HG03457 (cell line): ENCODE measurements around the gene CDC42BPA.
"Not testable (repeated sequence)": the region's sequence is repeated elsewhere in the genome, so short reads cannot be mapped to it uniquely, and the experiment has no call there.

Experiments
- ATAC-seq: cut with Tn5 transposase; IDR thresholded peaks from one replicate; pipeline ENCODE4 v1.9.1; 2021; ENCODE audit warnings: moderate number of reproducible peaks; ENCODE audit not compliant: unreplicated experiment

CDC42BPA gene

DNA sequence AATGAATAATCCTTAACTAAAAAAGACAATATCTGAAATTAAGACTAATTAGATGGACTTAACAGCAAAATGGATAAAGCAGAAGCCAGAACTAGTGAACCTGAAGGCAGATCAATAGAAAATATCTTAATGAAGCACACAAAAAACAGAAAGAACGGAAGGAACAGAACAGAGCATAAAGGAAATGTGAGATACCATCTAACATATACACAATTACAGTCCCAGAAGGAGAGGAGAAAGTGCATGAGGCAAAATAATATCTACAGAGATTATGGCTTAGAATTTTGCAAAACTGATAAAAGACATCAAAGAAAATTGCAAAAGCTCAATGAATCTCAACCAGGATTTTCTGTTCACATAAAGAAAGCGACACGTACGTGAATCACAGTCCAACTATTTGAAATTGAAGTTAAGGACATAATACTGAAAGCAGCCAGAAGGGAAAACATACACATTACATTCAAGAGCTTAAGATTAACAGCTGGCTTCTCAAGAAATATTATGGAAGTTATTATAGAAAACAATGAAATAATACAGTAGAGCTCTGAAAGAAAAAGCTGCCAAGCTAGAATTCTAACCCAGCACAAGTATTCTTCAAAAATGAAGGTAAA lies 182.0 kb downstream of the CDC42BPA start:
- ATAC-seq: no peak

DNA sequence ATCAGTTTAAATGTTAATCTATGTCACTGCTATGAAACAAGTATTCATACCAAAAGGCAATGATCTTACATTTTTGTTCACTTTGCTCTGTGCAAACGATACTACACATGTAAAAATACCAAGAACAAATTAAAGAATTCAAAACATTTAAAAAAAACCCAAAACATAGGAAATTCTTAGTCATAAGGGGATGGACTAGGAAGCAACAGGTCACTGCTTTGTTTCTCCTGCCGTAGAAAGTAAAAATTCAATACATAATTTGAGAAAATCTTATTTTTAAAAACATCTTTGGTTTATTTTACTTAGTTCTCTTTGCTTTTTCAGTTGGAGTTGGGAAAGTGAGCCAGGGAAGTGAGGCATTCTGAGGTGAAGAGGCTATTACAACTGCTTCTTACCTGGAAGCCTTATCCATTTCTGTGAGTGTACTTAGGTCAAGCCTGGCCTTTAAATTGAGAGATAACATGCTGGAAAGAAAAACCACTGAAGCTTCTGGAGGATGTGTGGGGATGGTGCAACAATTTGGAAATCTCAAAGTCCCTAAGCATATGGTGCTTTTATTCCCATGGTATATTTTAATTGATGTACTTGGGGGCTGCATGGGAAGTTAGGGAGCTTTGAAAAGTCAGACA lies 183.5 kb downstream of the CDC42BPA start:
- ATAC-seq: no peak

DNA sequence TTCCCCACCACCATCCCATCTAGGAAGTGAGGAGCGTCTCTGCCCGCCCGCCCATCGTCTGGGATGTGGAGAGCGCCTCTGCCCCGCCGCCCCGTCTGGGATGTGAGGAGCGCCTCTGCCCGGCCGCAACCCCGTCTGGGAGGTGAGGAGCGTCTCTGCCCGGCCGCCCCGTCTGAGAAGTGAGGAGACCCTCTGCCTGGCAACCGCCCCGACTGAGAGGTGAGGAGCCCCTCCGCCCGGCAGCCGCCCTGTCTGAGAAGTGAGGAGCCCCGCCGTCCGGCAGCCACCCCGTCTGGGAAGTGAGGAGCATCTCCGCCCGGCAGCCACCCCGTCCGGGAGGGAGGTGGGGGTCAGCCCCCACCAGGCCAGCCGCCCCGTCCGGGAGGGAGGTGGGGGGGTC lies 185.6 kb downstream of the CDC42BPA start:
- ATAC-seq: not testable (repeated sequence)

DNA sequence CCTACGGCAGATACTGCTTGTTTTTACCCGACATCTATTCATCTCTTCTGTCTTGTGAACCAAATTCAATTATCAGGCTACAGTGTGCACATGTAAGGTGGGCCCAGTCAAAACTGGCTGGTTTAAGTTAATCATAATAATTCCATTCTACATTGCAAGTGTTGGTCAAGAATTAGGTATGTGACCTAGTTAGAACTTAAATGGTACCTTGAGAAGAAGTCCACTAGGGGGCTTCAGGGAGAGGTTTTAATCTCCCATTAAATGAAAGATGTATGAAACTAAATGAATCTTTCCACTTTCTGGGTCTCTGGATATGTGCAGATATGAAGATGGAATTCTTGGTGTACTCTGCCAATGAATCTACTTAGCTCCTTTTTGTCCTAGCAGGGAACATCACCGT lies 187.1 kb downstream of the CDC42BPA start:
- ATAC-seq: no peak

DNA sequence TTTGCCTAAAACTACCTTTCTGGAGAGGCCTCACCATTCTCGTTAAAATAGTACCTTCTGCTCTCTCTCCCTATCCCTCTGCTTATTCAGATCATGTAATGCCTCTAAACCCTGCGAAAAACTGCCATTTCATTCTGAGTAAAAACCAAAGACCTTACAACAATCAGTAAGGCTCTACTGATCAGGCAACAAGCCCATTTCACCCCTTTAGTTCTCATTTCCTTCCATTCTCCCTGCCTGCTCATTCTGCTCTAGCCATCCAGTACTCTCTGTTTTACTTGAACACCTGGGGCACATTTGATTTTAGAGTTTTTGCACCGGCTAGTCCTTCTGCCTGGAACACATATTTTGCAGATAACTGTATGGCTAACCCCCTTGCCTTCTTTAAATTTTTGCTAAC lies 190.4 kb downstream of the CDC42BPA start:
- ATAC-seq: no peak

DNA sequence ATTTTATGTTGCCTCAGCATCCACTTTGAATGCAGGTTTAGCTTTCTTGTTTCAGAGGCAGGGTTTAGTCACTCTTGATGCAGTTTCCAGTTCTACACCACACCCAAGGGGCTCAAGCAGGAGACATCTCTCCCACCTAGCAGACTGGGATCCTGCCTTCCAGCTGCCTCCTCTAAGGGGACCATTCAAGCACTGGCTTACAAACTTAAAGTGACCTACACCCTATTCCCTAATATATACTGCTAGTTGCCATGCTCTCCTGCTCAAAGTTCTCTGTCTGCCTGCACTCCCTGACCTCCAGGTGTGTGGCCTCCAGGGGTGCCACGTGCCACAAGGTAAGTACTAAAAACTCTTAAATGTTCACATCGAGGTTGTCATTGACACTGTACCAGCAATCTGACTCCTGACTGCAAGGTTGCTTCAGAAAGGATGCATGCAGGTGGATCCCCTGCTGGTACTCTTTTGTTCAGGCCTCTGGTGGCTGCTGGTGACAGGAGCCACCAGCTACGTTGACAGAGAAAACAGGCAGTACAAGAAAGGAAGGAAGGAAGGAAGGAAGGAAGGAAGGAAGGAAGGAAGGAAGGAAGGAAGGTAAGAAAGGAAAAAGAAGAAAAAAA lies 192.3 kb downstream of the CDC42BPA start:
- no peak for ATAC-seq

DNA sequence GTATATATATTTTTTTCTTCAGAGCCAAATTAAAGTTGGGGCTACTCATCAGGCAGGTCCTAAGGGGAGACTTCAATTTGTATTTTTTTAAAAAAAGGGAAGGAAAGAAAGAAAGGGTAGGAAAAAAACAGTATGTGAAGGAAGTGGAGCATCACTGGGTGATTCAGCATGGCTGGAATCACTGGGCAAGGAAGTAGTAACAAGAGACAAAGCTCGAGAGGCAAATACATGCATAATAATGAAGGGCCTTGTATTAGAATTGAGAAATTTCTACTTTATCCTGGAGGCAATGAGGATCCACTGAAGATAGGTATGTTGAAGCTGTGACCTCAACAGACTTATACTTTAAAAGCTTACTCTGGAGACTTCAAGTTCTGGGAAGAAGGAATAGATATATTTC lies 193.8 kb downstream of the CDC42BPA start:
- no peak for ATAC-seq

DNA sequence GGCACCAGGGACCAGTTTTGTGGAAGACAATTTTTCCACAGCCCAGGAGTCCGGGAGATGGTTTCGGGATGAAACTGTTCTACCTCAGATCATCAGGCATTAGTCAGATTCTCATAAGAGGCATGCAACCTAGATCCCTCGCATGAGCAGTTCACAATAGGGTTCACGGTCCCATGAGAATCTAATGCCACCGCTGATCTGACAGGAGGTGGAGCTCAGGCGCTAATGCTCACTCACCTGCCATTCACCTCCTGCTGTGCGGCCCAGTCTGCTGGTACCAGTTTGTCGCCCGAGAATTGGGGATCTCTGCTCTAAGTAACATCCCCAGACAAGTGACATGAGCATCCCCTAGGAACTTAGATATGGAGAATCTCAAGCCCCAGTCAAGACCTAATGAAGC lies 197.5 kb downstream of the CDC42BPA start:
- no peak for ATAC-seq

DNA sequence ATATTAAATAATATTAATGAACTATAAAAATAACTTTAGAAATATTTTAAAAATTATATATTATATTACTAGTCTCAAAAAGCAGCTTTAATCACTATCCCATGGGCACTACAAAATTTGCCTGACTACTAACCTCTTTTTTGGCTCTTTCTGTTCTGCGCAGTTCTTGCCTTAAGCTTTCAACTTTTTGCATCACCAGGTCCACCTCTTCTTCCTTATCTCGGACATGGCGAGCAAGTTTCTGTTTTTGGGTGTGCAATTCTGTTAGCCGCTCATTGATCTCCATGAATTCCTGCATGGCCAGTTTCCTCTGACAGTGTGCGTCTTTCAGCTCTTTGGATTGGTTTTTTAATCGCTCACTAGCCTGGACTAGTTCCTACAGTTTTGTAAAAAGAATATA lies 205.8 kb downstream of the CDC42BPA start:
- ATAC-seq: no peak

DNA sequence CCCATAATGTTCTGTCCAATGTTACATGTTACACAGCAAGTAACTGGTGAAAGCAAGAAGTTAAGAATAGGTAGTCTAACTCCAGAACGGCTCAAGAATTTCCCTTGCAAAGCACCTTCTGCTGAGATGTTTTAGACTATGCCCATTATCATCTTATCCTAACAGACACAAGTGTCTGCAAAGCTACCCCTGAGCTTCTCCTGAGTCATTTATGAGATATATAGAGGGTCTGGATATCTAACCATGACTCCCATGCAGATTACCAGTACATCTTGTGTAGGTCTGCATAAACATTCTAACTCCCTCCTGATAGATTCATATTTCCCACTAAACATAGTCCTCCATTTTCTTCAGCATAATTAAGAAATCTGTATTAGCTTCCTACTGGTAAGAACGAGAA lies 206.5 kb downstream of the CDC42BPA start:
- ATAC-seq: no peak

DNA sequence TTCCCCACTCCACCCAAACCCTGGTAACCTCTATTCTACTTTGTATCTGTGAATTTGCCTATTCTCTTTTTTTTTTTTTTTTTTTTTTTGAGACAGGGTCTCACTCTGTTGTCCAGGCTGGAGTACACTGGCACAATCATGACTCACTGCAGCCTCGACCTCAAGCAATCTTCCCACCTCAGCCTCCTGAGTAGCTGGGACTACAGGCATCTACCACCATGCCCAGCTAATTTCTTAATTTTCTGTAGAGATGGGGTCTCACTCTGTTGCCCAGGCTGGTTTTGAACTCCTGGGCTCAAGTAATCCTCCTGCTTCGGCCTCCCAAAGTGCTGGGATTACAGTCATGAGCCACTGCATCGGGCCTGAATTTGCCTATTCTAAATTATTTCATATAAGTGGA lies 213.0 kb downstream of the CDC42BPA start:
- ATAC-seq: not testable (repeated sequence)

DNA sequence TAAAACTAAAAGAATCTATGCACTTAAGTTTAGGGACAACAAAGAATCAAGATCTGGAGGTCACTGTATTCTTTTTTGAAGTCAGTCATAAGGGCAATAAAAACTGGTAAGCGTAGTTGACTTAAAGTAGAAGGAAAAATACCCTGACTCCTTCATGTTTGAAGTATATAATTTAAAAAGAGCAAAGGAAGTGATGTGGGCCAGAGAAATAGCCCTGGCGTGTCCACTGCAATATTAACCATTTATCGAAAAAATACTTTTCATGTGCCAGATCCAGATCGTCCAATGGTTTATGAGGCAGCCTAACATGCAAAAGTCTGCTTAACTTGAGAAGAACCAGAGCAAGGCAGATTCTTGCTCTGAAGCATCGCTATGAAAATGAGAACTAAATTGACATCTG lies 216.2 kb downstream of the CDC42BPA start:
- no peak for ATAC-seq

DNA sequence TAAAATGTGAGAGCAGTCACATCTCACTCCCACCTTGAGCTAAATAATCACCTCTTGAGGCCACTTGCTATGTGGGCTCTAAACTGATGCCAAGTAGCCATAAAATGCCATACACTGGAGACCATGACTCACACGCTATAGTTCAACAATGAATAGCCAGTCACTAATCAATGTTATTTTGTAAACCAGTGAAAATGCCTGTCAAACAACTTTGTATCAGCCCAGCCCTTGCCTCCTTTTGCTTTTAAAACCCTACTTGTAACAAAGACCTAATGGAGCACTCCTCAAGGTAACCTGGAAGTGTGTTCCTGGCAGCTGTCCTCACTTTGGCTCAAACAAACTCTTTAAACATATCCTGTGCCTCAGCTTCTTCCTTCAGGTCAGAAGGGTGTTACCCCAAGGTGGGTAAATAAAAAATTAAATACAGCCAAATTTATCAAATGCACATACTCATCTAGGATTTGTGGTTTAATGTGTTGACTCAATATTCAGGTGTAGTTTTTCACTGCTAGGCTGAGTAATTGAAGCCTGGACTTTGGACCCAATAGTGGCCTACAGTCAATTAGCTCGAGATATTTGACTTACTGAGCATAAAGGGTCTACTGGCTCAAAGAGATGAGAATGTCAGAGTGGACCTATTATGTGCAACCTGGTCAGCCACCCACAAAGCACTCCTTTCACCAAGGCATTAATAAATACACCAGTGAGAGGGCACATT lies 223.9 kb downstream of the CDC42BPA start:
- ATAC-seq: no peak

DNA sequence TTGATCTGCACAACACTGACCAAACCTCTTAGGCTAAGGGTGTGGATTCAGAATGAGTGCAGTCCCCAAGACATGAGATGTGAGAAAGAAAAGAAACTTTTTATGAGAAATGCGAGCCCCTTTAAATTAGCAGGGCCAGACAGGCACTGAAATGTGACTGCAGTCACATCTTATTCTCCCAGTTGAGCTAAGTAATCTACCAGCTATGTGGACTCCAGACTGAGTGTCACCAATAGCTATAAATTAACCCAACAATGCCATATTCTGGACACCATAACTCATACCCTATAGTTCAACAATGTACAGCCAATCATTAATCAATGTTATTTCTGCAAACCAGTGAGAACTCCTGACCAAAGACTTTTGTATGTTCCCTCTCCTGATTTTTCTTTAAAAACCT lies 225.0 kb downstream of the CDC42BPA start:
- ATAC-seq: no peak

DNA sequence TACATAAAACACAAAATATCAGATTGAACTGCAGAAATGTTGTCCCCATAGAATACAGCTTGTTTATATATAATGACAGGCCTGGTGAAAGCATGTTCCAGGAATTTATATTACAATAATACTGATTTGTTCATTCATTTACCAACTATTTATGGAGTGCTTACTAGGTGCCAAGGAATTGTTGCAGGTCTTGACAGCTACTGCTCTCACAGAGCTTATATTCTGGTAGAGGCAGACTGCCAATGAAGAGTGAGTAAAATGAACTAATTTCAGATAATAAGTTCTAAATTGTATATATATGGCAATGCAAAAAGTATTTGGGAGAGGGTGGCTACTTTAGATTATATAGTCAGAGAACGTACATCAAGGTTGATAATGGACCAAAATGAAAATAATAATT lies 226.2 kb downstream of the CDC42BPA start:
- no peak for ATAC-seq

DNA sequence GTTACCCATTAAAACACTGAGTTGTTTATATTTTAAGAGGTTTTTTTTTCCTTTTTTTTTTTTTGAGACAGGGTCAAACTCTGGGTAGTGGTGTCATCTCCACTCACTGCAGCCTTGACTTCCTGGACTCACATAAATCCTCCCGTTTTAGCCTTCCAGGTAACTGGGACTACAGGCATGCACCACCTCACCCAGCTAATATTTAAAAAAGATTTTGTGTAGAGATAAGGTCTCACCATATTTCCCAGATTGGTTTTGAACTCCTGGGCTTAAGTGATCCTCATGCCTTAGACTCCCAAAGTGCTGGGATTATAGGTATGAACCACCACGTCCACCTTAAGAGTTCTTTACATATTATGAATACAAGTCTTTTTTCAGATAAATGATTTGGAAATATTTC lies 231.7 kb downstream of the CDC42BPA start:
- ATAC-seq: no peak

DNA sequence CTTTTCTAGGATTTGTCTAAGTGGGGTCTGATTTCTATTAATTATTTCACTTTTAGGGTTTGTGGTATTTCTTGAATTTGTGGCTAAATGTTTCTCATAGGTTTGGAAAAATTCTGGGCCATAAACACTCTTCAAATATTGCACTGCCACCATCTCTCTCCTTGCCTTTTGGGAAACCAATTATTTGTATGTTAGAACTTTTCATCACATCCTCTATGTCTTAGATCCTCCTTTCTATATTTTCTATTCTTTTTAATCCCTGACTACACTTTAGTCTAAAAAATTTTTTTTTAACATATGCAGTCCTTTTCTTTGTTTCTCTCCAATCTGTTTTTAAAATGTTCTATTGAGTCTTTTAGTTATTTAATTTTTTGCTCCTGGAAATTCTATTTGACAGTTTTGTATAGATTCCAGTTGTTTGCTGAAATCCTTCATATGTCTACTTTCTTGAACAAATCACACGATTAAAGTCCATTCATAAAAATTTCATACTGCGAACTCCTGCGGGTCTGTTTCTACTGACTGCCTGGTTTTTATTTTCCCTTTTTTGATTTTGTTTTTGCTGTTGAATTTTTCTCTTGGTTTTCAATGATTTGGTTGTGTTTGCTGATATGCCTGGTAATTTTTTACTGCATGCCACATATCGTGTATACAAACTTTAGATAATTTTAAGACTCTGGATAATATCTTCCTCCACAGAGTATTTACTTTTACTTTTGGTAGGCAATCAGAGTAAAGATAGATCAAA lies 235.1 kb downstream of the CDC42BPA start:
- ATAC-seq: no peak

DNA sequence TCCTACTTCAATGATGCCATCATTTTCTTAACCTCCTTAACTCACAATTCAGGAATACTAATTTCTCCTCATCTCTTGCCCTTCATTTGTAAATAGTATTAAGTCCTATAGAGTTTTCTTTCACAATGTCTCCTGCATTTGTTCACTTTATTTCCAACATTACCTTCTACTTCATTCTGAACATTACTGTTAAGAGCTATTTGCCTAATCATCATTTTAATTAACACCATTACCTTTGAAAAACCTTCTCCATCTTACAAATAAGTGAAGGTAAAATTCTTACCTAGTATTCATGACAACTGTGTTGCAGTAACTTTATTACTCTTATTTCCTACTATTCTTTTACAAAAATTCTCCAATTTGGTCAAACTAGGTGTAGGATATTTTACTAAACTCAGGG lies 240.5 kb downstream of the CDC42BPA start:
- ATAC-seq: no peak

DNA sequence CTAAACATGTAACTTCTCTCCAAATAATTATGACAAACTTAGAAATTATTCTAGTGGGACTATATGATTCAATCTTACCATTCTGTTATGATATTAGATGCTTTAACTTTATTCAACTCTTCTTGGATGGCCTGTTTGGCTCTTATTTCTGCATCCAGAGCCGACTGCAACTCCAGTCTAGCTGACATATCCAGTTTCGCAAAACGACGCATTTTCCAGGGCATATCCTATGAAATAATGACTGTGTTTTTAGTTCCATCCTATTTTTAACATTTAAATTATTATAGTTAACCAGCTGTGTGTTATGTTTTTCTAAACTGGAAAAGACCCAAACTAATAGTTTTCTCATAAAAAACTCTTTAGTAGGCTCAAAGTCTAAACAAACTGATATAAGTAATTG lies 244.5 kb downstream of the CDC42BPA start:
- ATAC-seq: no peak

DNA sequence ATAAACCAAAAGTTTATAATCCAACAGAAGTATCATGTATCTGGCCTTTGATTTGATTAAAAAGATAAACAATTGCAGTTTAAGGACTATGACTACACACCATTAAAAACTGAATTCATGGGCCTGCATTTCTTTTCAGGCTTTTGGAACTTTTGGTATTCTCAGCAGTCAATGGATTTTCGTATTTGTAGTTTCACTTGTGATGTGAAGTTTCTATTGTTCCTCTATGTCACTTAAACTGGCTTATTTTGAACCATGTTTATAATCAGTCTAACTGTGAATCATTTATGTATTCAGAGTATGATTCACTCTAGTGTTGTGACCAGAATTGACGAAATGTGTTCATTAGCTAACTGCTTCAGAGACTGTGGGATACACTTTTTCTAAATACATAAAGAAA lies 245.3 kb downstream of the CDC42BPA start:
- no peak for ATAC-seq

DNA sequence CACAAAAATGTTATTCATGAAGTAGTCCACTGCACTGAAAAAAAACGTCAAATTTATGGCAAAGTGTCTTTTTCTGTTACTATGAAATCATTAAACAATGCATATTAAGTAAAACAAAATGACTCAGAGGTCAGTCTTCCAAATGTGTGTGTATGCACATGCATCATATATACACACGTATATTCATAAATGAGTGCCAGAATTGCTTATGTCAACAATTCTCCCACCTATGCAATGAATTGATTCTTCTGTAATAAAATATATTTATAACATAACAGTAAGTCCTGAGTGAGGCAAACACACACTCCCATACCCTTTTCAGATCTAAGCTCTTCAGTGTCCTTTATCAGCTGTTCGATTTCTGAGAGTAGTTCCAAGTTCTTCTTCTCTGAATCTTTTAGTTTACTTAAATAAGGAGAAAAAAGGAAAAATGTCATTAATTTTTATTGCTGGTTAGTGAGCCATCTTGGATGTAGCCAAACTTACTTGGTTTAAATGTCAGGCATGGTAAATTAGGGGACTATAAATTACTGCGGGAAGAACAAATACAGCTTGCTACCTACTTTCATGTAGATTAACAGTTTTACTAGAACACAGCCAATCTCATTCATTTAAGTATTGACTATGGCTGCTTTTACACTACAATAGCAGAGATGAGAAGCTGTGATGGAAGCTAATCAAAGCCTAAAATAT lies 246.3 kb downstream of the CDC42BPA start:
- ATAC-seq: no peak
